A673 (cell line): ENCODE measurements around the gene CLEC2D.

ENCODE experiments used
- EZH2 ChIP-seq: fragments of 200-600 bp; sonication (generic); IDR thresholded peaks from 2 replicates; pipeline ENCODE4 v1.6.1; 2017; ENCODE audit warnings: borderline replicate concordance, low read depth, mild to moderate bottlenecking, mixed read lengths, antibody characterized with exemption, low read length; ENCODE audit not compliant: poor library complexity, severe bottlenecking
- TF ChIP-seq, protein P1 (sequence below): fragments of 300-800, 200-600 bp; sonication (generic); conservative IDR thresholded peaks from 2 replicates; pipeline ENCODE4 v1.5.1; 2017; ENCODE audit warnings: low read depth, mild to moderate bottlenecking, antibody characterized with exemption, low read length, moderate library complexity, mixed read lengths

DNA sequence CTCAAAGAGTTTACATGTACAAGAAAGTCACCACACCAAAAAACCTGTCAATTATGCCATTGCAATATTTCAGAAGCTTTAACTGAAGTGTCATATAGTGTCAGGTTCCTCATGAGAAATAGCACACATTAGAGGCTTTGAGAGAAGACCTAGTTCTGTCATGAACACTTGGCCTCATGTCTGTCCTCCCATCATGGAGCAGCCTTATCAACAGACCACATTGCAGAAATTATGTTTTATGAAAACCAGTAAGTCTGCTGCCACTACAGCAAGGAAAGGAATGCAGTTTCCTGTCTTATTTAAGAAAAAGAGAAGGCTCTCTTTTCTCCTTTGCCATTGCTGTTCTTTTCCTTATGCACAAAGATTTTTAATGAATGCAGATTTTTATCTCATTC lies 26.2 kb upstream of the CLEC2D start:
- TF ChIP-seq, protein P1, sequence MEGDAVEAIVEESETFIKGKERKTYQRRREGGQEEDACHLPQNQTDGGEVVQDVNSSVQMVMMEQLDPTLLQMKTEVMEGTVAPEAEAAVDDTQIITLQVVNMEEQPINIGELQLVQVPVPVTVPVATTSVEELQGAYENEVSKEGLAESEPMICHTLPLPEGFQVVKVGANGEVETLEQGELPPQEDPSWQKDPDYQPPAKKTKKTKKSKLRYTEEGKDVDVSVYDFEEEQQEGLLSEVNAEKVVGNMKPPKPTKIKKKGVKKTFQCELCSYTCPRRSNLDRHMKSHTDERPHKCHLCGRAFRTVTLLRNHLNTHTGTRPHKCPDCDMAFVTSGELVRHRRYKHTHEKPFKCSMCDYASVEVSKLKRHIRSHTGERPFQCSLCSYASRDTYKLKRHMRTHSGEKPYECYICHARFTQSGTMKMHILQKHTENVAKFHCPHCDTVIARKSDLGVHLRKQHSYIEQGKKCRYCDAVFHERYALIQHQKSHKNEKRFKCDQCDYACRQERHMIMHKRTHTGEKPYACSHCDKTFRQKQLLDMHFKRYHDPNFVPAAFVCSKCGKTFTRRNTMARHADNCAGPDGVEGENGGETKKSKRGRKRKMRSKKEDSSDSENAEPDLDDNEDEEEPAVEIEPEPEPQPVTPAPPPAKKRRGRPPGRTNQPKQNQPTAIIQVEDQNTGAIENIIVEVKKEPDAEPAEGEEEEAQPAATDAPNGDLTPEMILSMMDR, result no peak
- TF ChIP-seq EZH2, result no peak
